ENCODE measurements around the gene LONP1.

LONP1 gene

DNA sequence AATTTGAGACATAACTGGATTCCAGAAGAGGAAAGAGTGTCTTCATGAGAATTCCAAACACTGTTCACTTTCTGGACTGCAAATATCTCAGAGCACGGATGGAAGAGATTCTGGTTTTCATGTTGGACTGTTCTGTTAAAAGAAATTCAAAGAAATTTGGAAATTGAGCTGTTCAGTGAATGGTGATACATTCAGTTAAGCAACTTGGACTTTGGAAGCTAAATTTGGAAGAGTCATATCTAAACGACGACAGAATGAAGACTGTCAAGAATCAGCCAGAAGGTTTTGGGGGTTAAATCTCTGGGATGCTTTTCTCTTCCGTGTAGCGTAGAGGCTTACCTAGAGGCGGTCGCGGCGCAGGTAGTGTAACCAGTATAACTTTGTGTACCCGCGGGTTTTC, 71.5 kb downstream of the LONP1 start:
- DNase-seq (ENCODE audit: low spot score): no peak

DNA sequence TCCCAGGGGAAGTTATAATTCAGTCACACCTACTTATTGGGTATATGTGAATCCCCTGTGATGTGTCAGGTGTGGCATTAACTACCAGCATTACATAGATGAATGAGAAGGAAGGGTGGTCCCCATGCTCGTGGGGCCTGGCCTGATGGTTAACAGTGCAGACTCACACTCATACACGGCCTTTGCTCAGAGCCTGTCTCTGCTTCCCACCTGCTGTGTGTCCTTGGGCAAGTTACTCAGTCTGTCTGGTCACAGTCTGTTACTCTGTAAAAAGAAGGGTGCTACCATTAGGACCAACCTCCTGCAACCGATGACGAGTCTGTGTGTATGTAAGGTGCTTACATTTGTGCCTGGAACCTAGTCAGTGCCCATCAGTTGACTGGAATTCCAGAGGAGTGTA, 73.2 kb downstream of the LONP1 start:
- no peak for DNase-seq (ENCODE audit: low spot score)

DNA sequence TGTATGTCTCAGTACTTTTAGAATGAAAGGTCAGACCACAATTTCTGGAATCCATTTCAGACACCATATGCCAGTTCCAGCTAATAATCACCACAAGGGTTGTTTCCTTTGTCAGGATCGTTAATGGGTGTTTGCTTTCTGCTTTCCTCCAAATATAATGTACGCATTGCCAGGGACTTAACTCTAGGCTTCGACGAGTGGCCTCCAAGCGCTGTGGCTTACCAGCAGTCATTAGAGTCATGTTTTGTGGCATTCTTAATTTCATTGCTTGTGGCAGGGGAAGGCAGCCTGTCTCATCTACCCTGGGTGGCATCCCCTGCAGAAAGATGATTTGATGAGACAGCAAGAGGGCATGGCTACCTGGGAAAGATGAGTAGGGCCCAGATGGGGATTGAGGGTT, 74.5 kb downstream of the LONP1 start:
- DNase-seq (ENCODE audit: low spot score): no peak

DNA sequence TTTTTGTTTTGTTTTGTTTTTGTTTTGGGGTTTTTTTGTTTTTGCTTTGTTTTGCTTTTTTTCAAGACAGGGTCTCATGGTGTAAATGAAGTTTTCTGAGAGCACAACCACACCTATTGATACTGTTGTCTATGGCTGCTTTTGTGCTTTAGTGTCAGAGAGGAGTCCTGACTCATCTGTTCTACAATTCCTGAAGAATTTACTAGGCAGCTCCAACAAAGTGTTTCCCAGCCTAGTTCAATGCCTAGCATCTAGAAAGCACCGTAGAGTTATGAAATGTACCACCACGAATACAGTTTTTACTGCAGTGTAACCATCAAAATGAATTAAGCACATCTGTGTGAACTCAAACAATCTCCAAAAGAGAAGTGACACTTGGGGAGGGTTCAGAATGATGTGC, 75.9 kb downstream of the LONP1 start:
- DNase-seq (ENCODE audit: low spot score): no peak

- no peak for DNase-seq (ENCODE audit: low spot score)
Observed at GRCh38 chr19:5643060-5643459, 76.9 kb downstream of the LONP1 start.

DNA sequence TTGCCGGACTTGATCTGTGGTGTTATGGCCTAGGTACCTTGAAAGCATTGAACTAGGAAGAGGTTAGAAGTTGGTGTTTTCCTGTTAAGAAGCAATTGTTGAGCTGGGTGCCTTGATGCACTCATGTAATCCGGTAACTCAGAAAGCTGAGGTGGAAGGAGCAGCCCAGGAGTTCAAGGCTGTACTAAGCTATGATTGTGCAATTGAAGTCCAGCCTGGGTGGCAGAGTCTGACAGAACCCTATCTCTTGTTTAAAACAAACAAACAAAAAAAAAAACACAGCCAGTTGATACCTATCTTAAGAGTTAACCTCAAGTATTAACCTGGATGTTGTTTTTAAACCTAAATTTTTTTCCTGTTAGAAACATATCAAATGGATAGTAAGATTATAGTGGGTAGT, 77.7 kb downstream of the LONP1 start:
- no peak for DNase-seq (ENCODE audit: low spot score)

All from SW480 (cell line).